Activated naive CD8-positive, alpha-beta T cell treated with anti-CD3 and anti-CD28 coated beads, Interleukin-2, amount 50 U/mL, for 16 hours (primary cell): ENCODE data around the gene PKNOX2.

Experiments used
- DNase-seq: peaks from one replicate; pipeline ENCODE4 v3.0.0-alpha.2; 2020; ENCODE audit warnings: low read depth, low spot score

The PKNOX2 gene

DNA sequence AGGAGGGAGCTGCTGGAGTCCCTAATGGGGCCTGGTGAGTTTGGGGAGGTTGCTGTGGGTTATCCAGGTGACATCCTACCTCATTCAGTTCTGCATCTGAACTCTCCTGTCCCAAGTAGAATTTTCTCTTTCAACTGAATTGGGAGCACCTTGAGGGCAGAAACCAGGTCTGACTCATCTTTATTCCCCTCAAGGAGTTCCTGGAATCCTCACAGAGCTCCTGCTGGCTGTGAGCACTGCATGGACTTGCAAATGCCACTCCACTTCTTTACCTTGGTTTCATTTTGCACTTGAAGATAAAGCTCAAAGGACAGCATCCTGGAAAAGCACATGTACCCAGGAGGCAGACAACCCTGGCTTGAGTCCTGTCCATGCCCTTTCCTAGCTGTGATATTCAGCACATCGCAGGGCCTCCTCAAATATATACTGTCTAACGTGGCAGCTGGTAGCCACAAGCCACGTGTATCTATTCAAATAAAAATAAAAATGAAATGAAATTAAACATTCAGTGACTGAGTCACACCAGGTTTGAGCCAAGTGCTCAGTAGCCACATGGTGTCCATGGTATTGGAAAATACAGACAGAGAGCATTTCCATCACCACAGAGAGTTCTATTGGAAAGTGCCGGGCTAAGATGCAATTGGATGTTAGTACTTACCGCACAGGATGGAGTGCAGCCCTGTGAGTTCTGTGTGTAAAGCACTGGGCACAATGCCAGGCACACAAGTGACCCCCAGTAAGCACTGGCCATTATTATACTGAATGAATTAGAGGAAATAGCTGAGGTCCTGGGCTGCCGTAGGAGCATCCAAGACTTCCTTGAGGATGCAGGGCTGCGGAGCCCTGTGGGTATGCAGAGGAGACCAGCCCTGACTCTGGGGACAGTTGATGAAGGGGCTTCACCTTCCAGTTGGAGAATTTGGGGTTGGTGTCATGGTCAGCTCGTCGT, 149.0 kb downstream of the PKNOX2 start:
- DNase-seq, result no peak

DNA sequence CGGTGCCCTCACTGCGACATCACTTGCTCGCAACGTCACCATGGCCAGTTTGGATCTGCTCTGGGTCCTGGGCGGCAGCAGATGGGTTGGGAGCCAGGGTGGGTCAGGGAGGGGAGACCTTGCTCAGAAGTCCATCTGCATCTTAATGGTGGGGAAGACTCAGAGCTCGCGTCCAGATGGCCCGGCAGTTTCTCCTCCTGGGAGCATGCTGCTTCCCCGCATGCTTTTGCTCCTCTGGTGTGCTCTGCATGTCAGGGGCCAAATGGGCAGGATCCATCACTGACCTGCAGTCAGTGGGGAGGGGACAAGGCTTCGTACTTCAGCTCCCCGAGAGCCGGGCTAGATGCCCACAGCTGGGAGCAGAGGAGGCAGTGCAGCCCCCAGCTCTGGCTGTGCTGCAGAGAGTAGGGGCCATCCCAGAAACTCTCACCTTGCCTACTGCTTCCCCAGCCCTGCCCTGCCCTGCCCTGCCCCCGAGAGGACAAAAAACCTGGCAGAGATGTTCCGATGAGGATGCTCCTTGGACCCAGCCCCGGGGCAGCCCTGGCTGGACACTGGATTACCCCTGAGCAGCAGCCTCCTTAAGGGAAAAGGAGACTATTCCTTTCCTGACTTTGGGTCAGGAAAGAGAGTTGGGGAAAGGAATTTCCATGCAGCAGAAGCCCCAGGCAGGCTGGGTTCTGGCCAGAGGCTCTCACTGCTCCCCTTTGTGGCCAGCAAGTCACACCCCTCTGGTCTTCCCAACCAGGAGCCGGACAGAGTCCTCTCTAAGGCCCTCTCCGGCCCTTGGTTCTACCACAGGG, 149.9 kb downstream of the PKNOX2 start:
- no peak for DNase-seq

DNA sequence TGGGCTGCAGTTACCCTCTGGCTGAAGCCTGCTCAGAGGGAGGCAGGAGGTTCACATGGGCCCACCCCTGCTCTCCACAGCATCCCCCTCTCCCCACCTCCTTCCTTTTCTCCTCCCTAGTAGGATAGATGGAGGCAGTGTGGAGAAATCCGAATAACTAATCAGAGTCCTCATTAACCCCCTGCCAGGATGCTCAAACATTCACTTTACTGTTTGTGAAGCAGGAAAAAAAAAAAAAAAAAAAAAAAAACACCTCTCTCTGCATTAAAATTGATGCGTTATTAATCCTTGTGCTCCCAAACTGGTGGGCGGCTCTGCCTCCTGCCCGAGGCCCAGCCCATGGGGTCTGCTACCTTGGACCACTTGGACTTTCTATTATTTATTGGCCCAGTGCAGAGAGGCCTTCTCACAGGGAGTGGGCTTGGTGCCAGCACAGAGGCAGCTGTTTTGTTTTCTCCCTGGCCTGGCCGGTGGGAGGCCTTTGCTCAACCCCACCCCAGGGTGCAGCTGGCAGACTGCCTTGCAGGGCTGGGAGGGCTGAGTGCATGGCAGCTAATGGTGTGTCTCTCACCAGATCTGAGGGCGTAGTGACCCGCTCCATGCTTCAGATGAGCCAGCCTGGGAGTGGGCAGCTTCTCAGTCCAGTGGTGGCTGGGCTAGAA, 150.7 kb downstream of the PKNOX2 start:
- DNase-seq, result no peak

DNA sequence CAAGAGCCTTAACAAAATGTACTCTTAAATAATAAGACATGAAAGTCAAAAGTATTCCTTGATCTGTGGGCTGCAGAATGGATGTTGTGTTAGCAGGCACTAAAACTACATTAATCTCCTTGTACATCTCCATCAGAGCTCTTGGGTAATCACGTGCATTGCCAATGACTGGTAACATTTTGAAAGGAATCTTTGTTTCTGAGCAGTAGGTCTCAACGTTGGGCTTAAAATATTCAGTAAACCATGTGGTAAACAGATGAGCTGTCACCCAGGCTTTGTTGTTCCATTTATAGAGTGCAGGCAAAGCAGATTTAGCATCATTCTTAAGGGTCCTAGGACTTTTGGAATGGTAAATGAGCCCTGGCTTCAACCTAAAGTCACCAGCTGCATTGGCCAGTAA, 152.9 kb downstream of the PKNOX2 start:
- no peak for DNase-seq

DNA sequence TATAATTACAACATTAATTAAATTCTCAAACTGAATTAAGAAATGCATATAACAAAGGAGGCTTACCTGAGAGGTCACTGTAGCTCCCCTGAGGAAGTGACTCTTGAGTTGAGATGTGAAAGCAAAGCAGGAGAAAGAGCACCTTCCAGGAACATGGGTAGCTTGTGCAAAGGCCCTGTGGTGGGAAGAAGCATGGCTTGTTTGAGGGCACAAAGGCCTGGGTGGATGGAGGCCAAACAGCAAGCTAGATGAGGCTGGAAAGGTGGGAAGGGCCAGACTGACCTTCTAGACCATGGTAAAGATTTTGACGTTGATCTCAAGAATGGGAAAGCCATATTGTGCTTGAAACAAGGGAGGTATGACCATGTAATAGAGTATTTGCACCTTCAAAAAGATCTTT, 155.1 kb downstream of the PKNOX2 start:
- DNase-seq, result no peak

DNA sequence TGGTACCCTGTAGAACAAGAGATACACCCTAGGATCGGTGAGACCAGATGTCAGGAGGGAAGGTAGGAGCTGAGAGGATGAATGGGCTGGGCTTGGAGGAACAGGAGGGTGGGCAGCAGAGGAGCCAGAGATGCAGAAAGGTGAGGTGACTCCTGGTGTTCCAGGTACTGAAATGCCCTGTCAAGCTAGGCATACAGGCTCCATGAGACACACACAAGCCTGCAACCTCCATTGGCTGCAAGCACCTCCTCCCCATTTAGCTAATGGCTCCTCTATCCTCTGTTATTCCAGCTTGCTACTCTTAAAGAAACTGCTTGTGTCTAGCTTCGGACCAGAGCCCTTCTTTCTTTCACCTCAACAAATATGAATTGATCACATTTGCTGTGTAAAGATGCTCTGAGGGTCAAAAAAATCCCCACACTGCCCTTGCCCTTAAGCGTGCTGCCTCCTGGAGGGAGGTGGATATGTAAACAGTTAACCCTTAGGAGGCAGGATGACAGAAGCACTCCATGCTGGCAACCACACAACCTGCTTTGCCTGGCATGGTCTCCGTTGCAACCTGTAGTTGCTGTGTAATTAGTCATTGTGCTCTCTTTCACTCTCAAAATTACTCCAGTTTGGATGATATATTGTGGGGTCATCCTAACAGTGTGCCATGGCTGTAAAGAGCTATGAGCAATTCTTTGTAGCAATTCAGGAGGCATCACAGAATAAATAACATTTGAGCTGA, 156.0 kb downstream of the PKNOX2 start:
- DNase-seq, result no peak

DNA sequence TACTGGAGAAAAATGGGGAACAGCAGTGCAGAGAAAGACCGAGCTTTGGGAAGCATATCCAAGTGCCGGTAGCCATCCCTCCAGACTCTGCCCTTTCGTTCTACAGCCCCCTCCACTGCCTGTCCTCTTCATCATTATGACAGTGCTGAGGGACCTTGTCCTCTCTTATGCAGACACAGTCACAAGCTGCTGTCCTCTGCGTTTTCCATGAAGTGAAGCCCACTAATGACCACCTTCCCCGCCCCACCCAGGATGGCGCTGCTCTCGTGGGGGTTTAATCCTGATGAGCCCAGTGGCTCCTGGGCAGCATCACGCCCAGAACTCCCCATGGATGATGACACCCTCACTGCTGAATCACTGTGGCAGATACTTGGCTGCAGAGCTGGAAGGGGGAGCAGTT, 157.7 kb downstream of the PKNOX2 start:
- DNase-seq, result no peak

DNA sequence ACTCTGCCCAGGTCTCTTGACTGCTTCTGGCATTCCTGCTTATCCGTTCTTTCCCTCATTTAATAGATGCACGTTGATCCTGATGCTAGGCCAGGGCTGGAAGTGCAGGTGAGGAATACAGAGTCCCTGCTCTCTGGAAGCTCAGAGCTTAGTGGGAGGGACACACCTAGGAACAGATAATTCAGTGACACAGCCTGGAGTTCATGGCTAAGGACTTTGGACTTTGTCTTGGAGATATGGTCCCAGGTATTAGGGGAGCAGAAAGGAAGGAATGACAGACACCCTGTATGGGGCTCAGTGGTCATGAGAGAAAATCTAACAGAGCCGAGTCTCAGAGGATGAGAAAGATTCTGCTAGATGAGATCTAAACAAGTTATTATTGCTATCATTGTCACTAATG, 160.6 kb downstream of the PKNOX2 start:
- DNase-seq, result no peak

DNA sequence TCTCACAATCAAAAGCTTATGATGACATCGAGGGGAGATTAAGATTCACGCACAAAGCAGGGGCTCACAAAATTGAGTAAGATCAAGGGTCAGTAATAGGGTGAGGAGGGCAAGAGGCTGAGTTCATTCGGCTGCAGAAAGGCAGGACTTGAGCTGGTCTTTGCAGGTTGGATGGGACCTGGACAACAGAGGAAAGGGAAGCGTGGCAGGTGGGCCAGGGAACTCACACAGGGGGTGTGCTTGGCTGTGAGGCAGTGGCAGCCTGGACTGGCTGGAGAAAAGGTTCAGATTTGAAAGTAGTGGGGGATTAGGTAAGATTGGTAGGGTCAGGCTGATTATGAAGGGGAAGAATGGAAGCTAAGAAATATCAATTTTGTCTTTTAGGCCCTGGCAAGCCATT, 161.6 kb downstream of the PKNOX2 start:
- DNase-seq, result no peak

DNA sequence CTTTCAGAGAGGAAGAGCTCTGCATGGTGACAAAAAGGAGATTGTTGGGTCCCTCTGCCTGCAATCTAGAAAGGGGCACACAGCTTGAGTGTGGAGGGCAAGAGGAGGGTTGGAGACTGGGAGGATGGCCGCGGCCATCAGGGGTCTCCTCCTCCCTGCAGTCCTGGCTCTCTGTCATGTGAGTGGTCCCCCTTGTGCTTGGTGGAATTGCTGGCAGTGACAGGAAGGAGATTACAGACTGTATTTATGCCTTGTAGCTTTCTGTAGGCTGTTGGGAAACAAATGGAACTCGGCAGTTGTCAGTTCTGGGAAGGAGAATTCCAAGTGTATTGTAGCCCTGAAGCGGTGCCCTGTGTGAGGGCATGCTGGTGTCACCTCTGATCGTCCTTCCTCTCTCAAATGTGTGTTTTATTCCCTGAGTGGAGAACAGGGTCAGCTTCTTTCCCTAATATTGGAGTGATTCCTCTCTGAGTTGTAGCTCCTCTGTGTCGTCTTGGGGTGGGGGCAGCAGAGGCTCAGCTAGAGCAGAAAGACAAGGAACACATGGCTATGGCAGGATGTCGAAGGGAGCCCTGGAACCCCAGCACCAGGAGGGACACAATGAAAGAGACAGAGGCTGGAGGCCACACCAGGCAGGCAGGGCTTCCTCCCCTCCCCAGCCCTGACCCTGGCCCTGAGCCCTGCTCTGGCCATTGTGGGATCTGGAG, 163.1 kb downstream of the PKNOX2 start:
- no peak for DNase-seq

DNA sequence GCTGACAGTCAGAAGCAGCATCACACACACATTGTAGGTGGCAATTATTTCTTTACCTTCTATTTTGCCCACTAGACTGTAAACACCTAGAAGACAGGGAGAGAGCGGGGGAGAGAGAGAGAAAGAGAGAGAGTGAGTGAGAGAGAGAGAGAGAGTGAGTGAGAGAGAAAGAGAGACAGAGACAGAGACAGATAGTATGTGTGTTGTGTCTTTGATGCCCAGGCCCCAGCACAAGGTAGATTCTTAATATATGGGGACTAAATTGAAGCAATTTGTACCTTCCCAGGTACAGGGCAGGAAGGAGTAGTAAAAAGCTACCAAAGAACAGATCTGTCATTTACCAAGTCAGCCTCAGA, 163.7 kb downstream of the PKNOX2 start:
- DNase-seq, result no peak

DNA sequence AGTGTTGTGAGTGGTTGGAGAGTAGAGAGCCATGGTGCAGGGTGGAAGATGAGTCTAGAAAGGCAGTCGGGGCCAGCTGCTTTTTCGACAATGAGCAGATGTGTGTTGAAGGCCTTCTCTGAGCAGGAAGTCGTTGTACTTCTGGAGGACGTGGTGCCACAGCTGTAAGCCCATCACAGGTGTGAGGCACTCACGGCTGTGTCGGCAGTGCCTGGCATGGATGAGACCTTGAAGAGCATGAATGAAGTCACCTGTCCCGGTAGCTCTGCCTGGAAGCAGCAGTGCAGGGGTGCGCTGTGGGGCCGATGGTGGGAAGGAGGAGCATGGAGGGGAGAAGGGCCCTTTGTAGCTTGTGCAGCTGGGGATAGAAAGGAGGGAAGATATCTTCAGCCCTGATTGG, 165.2 kb downstream of the PKNOX2 start:
- DNase-seq, result no peak

DNA sequence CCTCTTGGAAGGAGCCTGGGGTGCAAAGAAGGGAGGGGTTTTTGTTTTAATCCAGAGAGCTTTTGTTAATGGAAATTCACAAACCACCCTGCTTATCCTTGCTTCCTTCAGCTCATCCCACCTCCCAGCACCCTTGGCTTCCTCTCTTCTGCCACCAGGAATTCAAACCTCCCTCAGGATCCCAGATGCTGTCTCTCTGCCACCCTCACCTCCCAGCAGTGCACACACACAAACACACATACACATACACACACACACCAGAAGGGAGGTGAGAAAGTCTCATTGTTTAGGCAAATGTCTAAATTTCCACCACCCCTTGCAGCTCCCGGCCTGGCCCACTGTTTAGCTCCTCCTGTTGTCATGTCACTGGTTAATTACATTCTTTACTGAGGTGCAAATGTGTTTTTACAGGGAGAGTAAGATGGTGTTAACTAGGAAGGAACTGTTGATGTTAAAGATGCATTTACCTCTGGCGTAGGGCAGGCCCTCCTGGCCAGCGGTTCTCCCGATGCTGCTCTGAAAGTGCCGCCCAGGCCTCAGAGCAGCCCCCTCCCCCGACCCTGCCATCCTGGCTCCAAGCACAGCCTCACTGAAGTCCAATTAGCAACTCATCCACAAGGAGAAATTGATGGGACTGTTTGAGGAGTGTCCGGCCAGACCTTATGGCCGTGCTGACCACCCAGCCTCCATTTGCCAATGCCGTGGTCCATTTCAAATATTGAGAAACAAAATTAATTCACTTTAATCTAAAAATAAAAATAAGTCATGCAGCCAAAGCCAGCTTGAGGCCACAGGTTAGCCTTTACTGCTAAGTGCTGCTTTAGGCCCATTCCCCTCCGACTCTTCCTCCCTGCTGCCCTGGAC, 166.1 kb downstream of the PKNOX2 start:
- DNase-seq, result no peak

DNA sequence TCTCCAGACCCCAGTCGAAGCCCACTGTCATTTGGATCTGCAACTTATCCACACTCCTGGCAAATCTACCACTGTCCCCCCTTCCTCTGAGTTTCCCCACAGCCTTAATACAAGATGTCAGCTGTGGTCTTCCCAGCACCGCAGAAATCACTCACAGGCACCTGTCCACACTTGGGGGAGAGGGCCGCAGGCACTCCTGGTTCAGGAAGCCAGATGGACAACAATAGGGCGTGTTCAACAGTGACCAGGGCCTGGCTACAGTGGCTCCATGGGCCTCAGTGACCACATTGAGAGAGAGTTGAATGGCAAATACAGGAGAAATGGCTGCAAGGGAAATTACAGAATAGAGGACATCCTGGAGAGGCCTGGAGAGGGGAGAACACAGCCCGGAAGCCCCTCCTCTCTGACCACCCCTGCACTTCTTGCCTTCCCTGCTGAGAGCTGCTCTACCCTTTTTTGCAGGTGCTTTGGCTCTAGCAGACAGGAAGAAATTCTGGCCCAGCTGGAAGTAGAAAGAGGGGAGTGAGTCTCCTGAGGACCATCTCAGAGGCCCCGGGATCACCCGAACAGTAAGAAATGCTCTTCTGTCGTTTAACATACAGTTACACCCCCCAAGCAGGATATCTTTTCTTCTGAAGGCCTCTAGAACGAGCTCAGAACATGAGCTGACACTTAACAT, 166.9 kb downstream of the PKNOX2 start:
- DNase-seq, result no peak

DNA sequence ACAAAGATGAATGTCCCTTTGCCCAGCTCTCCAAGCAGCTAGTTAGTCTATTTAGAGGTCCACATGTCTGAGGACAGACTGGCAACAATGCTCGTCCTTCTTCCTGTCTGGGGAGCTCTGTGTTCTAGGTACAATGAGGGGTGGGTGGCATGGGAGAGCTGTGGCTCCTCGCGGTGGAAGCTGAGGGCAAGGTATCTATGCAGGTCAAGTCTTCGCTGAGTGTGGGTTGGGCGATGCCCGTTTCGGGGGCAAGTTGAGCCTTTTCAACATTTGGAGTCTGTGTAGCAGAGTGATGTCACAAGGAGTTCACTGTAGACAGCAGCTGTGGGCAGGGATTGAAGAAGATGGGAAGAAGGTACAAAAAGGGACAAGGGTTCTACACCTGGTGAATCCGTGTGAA, 168.3 kb downstream of the PKNOX2 start:
- no peak for DNase-seq

DNA sequence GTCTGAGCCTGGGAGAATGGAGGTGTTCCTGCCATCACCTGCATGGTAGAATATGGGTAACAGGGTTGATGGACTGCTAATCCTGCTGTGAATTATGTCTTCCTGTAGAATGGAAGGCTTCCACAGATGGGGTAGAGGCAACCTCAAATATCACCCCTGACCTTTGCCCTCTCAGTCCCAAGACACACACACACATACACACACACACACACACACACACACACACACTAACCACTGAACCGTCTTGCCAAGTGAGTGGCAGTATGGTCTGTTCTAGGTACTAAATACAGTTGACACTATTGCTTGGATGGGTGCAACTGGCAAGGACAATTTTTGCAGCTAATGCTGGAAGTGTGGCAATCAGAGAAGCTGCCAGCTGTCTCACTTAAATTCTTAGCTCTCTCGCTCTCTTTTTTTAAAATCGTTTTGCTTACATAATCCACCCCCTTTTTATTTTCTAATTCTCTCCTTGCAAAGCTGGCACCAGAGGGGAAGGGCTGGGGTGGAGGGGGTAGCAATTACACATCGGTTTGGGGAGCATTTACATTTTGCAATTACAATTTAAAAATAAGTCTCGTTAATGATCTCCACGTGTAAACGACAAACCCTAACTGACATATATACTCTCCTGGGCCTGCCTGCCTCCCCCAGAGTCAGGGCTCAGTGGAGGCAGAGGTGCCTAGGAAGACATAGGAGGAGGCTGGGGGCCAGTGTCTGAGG, 169.0 kb downstream of the PKNOX2 start:
- no peak for DNase-seq

DNA sequence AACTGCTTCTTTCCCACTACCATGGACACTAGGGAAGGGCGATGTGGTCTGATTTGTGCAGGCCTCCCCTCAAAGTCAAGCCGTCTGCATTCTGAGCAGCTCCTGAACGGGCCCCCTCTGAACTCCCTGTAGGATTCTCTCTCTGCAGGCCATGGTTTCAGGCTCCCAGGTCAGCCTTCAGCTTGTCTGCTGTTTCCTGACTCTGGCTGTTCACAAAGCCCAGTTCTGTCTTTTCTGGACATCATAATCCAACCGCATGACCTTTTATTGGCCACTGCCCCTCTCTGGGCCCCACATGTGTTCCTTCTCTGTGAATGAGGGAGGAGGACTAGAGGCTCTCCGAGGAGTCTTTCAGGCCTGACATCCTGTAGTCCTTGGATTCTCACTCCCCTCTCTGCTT, 170.6 kb downstream of the PKNOX2 start:
- no peak for DNase-seq

DNA sequence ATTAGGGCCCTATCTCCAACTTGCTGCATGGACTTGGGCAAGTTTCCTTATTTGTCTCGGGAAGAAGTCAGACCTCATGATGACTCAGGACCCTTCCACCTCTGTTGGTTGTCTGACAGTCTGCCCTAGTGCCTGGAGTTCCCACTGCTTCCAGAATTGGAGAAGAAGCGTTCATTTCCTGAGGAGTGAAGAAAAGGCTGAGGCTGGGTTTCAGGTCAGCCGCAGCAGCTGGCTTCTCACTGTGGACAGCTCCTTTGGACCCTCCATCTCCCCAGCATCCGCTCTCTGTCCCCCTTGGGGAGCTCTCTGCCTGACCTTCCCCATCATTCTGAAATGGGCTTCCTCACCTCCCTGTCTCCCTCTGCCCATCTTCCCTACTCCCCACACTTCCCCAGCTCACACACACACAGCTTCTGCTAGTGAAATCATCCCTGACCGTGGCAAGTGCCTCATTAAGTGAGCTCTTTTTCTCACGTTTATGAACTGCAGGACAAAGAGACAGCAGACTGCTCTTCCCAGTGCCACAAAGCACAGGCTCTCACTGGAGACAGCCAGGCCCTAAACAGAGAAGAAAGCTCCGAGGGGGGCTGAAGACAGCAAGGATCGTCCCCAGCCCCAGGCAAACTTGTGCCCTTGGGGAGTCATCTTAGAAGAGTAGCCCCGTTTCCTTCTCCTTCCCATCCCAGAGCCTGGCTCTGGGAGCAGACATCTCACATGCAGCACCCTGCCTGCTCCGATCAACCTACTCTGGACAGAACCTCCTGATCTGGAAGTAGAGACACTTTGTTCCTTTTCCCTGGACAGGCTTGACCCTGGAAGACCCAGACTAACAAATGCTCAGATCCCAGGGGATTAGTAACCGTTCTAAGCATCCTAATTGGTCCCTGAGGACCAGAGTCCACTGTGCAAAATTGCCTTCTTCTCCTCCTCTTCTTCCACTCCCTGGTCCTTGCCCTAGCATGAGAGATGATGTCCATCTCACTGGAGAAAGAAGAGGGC, 173.6 kb downstream of the PKNOX2 start:
- no peak for DNase-seq
